Measurements from ENCODE around the gene TMC3. TPM values are rescaled to one million over a fixed set of nuclear protein-coding genes. Genes with fewer than 3 reads are reported as not detected.
A peak's percentile ranks its signal among the peaks of the same experiment; 100 is the strongest.

The TMC3 gene
- total RNA-seq, 1 donor from 2014 or later = 0.52 TPM

DNA sequence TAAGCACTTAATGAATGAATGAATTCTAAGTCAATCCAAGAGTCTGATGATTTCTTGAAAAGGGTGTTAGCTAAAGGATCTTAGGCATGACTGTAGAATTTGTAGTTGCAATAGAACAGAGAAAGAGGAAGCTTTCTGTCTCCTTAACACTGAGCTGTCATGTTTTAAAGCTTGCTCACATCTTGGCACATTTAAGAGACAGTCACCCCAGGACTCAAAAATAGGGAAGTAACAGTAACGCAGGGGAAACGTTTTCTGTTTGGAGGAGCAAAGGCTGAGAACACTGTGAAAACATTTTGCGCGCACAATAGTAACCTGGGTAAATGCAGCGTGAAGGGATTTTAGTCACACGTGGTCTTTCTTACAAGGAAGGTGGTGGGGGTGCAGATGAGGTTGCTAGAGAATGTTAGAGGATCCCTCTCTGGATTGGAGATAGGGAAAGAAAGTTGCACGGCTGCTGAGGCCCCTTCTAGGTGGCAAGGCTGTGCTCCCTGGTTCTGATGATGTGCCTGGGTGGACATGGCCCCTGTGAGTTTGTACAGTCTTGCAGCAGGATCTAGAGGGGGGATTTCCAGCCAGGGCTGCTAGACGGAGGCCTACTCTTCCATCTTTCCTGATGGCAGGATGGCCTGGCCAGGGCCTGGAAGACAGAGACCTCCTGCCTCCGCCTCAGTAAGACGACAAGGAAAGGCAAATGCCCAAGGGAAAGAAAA, 62.1 kb downstream of the TMC3 start:
- TF ChIP-seq, protein P1, sequence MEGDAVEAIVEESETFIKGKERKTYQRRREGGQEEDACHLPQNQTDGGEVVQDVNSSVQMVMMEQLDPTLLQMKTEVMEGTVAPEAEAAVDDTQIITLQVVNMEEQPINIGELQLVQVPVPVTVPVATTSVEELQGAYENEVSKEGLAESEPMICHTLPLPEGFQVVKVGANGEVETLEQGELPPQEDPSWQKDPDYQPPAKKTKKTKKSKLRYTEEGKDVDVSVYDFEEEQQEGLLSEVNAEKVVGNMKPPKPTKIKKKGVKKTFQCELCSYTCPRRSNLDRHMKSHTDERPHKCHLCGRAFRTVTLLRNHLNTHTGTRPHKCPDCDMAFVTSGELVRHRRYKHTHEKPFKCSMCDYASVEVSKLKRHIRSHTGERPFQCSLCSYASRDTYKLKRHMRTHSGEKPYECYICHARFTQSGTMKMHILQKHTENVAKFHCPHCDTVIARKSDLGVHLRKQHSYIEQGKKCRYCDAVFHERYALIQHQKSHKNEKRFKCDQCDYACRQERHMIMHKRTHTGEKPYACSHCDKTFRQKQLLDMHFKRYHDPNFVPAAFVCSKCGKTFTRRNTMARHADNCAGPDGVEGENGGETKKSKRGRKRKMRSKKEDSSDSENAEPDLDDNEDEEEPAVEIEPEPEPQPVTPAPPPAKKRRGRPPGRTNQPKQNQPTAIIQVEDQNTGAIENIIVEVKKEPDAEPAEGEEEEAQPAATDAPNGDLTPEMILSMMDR (IDR thresholded peaks at IDR 0.05; ENCODE audit: insufficient read depth, low read depth, low read length) = no peak
- TF ChIP-seq EZH2 (IDR thresholded peaks at IDR 0.05; ENCODE audit: insufficient read depth, low read length) = no peak
- Histone ChIP-seq H3K4me3 (ENCODE audit: insufficient read depth, low read depth, low read length) (no peak overlapping the region), H3K79me2 (ENCODE audit: insufficient read depth, low read length) (no peaks in the 10 kb centered on the region), H4K20me1 (ENCODE audit: insufficient read depth, low read length) (no peaks in the 10 kb centered on the region), H3K27ac (ENCODE audit: low read depth, low read length) (peak overlapping the region; percentile 18), H3K36me3 (ENCODE audit: insufficient read depth, low read length) (no peaks in the 10 kb centered on the region), H2AFZ (ENCODE audit: low read depth, low read length) (no peak overlapping the region), H3K9me3 (ENCODE audit: insufficient read depth, low read depth, low read length) (no peaks in the 10 kb centered on the region), H3K9ac (ENCODE audit: low read length) (no peak overlapping the region), H3K4me1 (ENCODE audit: insufficient read depth, low read length) (peaks cover 23% of the 10 kb centered on the region), H3K4me2 (ENCODE audit: low read length) (peak overlapping the region; percentile 1), H3K27me3 (ENCODE audit: insufficient read depth, low read length) (no peaks in the 10 kb centered on the region)
- DNase-seq (ENCODE audit: low read depth) = peak; percentile 59
- no peak overlapping the region for H3K4me3 Mint-ChIP-seq (ENCODE audit: unreplicated experiment)
- no peak overlapping the region for H3K27ac Mint-ChIP-seq (ENCODE audit: unreplicated experiment)
- peak; percentile 72 for FAIRE-seq
- no peaks in the 10 kb centered on the region for H3K4me1 Mint-ChIP-seq (ENCODE audit: low read depth, unreplicated experiment)
- H3K9me3 Mint-ChIP-seq (ENCODE audit: unreplicated experiment) = peaks cover 2% of the 10 kb centered on the region
- peaks cover 28% of the 10 kb centered on the region for H3K36me3 Mint-ChIP-seq (ENCODE audit: low read depth, unreplicated experiment)
- H3K27me3 Mint-ChIP-seq (ENCODE audit: low read depth, unreplicated experiment) = no peaks in the 10 kb centered on the region

DNA sequence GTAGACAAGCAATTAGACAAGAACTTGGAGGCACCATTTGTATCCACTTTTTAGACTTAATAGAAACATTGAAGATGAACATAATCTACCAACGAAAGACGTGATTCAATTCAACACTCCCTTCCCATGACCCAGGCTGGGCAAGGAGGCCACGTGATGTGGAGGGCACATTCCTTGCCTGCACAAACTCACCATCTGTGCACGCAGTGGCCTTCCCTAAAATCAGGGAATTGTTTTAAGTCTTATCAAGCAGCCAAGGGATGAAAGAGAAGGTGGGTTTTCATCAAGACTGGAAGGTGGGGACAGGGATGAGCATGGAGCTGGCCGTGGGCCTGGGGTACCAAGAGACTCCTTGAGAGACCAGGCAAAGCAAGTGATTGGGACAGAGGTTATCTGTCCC, 63.5 kb downstream of the TMC3 start:
- no peak for FAIRE-seq

More for the DNA sequence above, 63.5 kb downstream of the TMC3 start:
- TF ChIP-seq, protein P1 (IDR thresholded peaks at IDR 0.05; ENCODE audit: insufficient read depth, low read depth, low read length) = no peak
- TF ChIP-seq EZH2 (IDR thresholded peaks at IDR 0.05; ENCODE audit: insufficient read depth, low read length) = no peak
- H2AFZ ChIP-seq (ENCODE audit: low read depth, low read length) = no peak overlapping the region
- H3K27me3 ChIP-seq (ENCODE audit: insufficient read depth, low read length) = no peaks in the 10 kb centered on the region
- no peaks in the 10 kb centered on the region for H3K36me3 ChIP-seq (ENCODE audit: insufficient read depth, low read length)
- no peak overlapping the region for H3K9ac ChIP-seq (ENCODE audit: low read length)
- Mint-ChIP-seq H3K36me3 (ENCODE audit: low read depth, unreplicated experiment) (peaks cover 20% of the 10 kb centered on the region), H3K9me3 (ENCODE audit: unreplicated experiment) (peaks cover 4% of the 10 kb centered on the region), H3K27ac (ENCODE audit: unreplicated experiment) (no peak overlapping the region), H3K27me3 (ENCODE audit: low read depth, unreplicated experiment) (peaks cover 2% of the 10 kb centered on the region), H3K4me1 (ENCODE audit: low read depth, unreplicated experiment) (no peaks in the 10 kb centered on the region), H3K4me3 (ENCODE audit: unreplicated experiment) (no peak overlapping the region)
- no peak overlapping the region for H3K27ac ChIP-seq (ENCODE audit: low read depth, low read length)
- H3K4me2 ChIP-seq (ENCODE audit: low read length) = no peak overlapping the region
- no peaks in the 10 kb centered on the region for H3K79me2 ChIP-seq (ENCODE audit: insufficient read depth, low read length)
- H4K20me1 ChIP-seq (ENCODE audit: insufficient read depth, low read length) = no peaks in the 10 kb centered on the region
- H3K9me3 ChIP-seq (ENCODE audit: insufficient read depth, low read depth, low read length) = no peaks in the 10 kb centered on the region
- H3K4me1 ChIP-seq (ENCODE audit: insufficient read depth, low read length) = peaks cover 23% of the 10 kb centered on the region
- no peak overlapping the region for H3K4me3 ChIP-seq (ENCODE audit: insufficient read depth, low read depth, low read length)
- DNase-seq (ENCODE audit: low read depth) = no peak
